22Rv1 (cell line): ENCODE measurements around the gene TNC.

ENCODE experiments used
- H3K27ac ChIP-seq: fragments of 450-650 bp; 2 replicates; pipeline ENCODE4 v1.5.1; 2017
- ZFX ChIP-seq: fragments of 450-650 bp; IDR thresholded peaks from 2 replicates; pipeline ENCODE4 v1.6.1; 2017; ENCODE audit warnings: antibody characterized with exemption, borderline replicate concordance
- TF ChIP-seq, protein P1 (sequence below): fragments of 450-650 bp; IDR thresholded peaks from 2 replicates; pipeline ENCODE4 v1.5.1; 2017; ENCODE audit warnings: mild to moderate bottlenecking

The TNC gene

DNA sequence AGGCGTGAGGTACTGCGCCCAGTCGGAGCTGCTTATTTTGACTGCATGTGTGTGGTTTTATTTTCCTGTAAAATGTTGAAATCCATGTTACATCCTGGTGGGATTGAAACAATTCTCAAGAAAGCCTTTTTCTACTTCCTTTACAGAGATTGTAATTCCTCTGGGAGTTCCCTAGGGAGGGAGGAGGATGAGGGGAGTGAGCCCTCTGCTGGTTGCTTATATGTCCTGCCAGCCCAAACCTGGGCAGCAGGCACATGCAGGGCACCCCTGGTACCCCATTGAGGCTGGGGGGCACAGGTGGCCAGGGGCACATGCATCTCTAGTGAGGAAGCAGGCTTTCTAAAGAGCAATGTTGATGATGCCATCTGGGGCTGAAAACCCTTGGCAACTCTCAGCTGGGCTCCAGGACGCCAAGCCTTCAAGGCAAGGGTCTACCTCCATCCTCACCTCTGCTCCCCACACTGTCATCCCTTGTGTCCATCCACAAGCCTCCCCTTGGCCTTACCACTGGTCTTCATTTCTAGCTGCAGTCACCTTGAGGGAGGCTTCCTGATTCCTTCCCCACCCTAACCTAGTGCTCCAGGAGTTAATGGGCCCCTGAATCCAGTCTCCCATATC lies 102.8 kb downstream of the TNC start:
- H3K27ac ChIP-seq: no peak overlapping the region
- TF ChIP-seq, protein P1, sequence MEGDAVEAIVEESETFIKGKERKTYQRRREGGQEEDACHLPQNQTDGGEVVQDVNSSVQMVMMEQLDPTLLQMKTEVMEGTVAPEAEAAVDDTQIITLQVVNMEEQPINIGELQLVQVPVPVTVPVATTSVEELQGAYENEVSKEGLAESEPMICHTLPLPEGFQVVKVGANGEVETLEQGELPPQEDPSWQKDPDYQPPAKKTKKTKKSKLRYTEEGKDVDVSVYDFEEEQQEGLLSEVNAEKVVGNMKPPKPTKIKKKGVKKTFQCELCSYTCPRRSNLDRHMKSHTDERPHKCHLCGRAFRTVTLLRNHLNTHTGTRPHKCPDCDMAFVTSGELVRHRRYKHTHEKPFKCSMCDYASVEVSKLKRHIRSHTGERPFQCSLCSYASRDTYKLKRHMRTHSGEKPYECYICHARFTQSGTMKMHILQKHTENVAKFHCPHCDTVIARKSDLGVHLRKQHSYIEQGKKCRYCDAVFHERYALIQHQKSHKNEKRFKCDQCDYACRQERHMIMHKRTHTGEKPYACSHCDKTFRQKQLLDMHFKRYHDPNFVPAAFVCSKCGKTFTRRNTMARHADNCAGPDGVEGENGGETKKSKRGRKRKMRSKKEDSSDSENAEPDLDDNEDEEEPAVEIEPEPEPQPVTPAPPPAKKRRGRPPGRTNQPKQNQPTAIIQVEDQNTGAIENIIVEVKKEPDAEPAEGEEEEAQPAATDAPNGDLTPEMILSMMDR: peak; percentile 77
- TF ChIP-seq ZFX: no peak

DNA sequence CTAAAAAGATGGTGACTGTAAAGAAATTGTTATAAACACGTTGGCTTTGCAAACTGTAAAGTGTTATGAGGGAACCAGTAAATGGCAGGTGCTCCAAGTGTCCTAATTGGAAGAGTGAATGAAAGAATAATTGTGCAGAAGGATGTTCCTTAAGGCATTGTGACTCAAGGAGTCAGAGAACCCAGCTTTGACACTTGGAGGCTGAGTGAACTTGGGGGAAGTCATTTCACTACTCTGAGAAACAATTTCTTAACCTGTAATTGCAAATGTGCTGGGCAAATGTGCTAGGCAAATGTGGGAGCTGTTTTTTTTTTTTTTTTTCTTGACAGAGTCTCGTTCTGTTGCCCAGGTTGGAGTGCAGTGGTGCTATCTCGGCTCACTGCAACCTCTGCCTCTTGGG lies 103.5 kb downstream of the TNC start:
- TF ChIP-seq, protein P1: no peak
- no peak for TF ChIP-seq ZFX
- H3K27ac ChIP-seq: no peak overlapping the region

DNA sequence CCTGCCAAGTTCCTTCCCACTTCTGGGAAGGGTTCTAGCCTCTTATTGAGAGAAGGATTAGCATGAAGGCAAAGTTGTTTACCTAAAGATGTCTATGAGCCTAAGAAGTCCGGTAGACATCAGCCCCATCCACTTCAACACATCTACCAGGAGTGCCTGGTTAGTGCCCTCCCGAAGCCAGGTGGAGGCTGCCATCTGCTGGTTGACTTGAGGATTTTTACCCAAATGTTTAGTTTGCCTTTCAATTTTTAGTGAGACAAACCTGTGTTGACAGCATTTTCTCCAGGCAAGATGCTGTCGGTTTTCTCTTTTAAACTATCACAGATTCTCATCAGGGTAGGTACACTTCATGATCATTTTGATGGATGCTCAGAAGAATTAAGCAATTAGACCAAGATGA lies 104.0 kb downstream of the TNC start:
- no peak for TF ChIP-seq ZFX
- TF ChIP-seq, protein P1: peak; percentile 80

DNA sequence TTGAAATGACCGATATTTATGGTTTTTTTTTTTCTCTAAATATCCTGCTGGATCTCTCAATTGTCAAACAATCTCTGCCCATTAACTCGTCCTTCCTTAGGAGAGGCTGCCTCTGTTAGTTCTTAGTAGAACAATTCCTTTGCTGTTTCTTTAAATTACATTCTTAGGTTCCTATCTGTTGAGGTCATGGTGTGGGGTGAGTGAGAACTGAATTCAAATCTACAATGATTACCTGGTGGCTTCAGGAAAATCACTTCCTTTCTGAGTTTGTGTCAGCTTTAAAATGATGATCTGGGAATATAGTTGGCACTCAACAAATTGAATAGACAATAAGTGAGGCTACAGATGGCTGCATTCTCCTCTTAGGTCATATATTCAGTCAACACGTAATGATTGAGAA lies 105.5 kb downstream of the TNC start:
- TF ChIP-seq ZFX: no peak
- TF ChIP-seq, protein P1: no peak
- H3K27ac ChIP-seq: no peak overlapping the region

More for the DNA sequence above, 104.0 kb downstream of the TNC start:
- H3K27ac ChIP-seq: no peak overlapping the region

DNA sequence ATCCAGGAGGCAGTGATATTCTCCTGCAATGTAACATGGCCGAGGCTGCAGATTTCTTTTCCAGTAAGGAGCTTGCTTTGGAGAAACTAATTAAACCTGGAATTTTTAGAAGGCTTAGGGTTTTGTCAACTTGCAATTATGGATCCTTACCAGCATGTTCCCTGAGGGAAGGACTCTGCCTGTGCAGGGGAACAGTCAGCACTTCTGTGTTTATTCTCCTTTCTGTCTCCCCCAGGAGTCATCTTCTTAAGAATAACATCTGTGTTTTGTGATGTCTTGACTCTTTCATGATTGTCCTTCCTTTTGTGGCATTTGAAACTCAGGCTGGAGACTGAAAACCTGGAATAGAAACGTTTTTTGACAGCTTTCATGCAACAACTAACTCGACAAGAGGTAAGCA lies 107.1 kb downstream of the TNC start:
- TF ChIP-seq, protein P1: no peak
- no peak for TF ChIP-seq ZFX
- H3K27ac ChIP-seq: no peak overlapping the region

DNA sequence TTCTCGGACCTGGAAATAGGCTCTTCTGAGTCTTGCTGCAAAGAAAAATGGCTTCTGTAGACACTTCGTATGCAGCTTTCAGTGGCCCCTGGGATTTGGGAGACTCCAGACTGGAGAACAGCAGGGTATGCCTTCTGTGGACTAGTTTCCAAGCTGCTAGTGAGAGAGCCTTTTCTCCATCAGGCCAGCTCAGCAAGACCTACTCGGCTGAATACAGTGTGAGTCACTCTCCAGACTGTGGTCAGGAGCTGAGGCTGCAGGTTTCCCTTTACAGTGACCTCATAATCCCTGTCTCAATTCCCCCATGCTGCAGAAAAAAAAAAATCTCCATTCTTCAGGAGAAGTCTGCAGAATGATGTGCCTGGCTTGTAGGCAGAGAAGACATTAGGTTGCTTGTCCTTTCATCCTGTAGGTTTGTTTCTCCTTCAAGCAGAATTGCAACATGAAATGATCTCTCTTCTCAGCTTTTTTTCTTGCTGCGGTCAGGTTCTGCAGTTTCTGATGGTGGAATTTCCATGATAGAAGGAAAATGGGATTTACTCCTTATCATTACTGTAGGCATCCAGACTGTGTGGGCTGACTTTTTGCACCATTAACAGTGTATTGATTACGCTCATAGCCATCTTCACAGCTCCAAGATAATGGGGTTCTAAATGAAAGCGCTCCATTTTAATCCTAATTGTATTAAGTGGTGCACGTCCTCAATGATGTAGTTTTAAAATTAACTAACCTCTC lies 109.3 kb downstream of the TNC start:
- TF ChIP-seq ZFX: no peak
- no peak overlapping the region for H3K27ac ChIP-seq

DNA sequence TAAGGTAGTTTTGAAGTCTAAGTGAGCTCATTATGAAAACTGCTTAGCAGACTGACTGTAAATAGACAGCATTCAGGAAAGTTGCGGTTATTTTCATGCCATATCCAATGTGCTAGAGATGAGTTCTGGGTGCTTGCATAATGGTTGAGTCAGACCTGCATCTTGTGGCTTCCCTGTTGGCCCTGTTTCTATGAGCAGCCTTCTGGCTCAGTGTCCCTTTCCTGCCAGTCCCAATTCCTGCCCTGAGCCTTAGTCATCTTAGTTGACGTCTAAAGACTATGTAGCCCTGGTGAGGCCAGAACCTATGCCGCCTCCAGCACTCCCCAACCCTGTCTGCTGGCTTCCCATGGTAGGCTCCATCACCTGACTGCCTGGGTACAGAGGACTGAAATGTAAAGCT lies 111.3 kb downstream of the TNC start:
- H3K27ac ChIP-seq: no peak overlapping the region

More for the DNA sequence above, 111.3 kb downstream of the TNC start:
- TF ChIP-seq, protein P1: no peak
- no peak for TF ChIP-seq ZFX
